ENCODE results near the gene NFKBIZ.

- TF ChIP-seq, protein P1, sequence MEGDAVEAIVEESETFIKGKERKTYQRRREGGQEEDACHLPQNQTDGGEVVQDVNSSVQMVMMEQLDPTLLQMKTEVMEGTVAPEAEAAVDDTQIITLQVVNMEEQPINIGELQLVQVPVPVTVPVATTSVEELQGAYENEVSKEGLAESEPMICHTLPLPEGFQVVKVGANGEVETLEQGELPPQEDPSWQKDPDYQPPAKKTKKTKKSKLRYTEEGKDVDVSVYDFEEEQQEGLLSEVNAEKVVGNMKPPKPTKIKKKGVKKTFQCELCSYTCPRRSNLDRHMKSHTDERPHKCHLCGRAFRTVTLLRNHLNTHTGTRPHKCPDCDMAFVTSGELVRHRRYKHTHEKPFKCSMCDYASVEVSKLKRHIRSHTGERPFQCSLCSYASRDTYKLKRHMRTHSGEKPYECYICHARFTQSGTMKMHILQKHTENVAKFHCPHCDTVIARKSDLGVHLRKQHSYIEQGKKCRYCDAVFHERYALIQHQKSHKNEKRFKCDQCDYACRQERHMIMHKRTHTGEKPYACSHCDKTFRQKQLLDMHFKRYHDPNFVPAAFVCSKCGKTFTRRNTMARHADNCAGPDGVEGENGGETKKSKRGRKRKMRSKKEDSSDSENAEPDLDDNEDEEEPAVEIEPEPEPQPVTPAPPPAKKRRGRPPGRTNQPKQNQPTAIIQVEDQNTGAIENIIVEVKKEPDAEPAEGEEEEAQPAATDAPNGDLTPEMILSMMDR (IDR thresholded peaks at IDR 0.05) = no peak
- no peak for TF ChIP-seq POLR2A (IDR thresholded peaks at IDR 0.05)
These were observed 13.6 kb upstream of the NFKBIZ start for GRCh38 chr3:101835676-101836075.

Data from thyroid gland (tissue), 4 donors.